Measurements from ENCODE around the gene ATP6V1C2. TPM values are rescaled to one million over a fixed set of nuclear protein-coding genes. Genes with fewer than 3 reads are reported as not detected.
A peak's percentile ranks its signal among the peaks of the same experiment; 100 is the strongest.

ATP6V1C2 gene
- total RNA-seq, 4 donors from 2014 or later, result 130 to 418 (median 211) TPM

DNA sequence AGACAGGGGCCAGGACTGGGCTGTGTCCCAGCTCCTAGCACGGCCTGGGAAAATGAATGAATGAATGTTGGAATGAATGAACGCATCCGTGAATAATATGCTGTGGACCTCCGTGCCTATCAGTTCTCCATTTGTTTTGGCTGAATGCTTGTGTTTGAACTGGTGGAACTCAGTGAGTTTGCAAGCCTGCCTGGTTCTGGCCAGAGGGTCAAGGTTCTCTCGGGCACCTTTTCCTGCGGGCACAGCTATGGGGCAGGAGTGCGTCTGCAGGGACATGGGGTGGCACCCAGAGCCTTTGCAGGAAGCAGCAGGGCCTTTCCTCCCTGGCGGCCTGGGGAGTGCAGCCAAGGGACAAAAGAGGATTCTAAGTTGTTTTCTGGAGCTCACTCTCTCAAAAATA is 108.8 kb downstream of the ATP6V1C2 start:
- intact Hi-C loops (cut with DNase I; ENCODE audit: low total_unique reads), result loop anchor here (5.0 to 10.0 kb wide), 2 partner anchors 292 to 615 kb away; no protein-coding TSS in a partner anchor
- 80 to 81% methylated on average over 8 of the region's 8 CpGs for WGBS, 2 donors
- TF ChIP-seq, protein P1, sequence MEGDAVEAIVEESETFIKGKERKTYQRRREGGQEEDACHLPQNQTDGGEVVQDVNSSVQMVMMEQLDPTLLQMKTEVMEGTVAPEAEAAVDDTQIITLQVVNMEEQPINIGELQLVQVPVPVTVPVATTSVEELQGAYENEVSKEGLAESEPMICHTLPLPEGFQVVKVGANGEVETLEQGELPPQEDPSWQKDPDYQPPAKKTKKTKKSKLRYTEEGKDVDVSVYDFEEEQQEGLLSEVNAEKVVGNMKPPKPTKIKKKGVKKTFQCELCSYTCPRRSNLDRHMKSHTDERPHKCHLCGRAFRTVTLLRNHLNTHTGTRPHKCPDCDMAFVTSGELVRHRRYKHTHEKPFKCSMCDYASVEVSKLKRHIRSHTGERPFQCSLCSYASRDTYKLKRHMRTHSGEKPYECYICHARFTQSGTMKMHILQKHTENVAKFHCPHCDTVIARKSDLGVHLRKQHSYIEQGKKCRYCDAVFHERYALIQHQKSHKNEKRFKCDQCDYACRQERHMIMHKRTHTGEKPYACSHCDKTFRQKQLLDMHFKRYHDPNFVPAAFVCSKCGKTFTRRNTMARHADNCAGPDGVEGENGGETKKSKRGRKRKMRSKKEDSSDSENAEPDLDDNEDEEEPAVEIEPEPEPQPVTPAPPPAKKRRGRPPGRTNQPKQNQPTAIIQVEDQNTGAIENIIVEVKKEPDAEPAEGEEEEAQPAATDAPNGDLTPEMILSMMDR (IDR thresholded peaks at IDR 0.05), result no peak
- no peak for TF ChIP-seq POLR2A (IDR thresholded peaks at IDR 0.05)
- no peak for DNase-seq (ENCODE audit: low spot score in 2 of 2)
- no peak overlapping the region for H3K4me3 ChIP-seq (ENCODE audit: low read depth, poor library complexity, severe bottlenecking)

DNA sequence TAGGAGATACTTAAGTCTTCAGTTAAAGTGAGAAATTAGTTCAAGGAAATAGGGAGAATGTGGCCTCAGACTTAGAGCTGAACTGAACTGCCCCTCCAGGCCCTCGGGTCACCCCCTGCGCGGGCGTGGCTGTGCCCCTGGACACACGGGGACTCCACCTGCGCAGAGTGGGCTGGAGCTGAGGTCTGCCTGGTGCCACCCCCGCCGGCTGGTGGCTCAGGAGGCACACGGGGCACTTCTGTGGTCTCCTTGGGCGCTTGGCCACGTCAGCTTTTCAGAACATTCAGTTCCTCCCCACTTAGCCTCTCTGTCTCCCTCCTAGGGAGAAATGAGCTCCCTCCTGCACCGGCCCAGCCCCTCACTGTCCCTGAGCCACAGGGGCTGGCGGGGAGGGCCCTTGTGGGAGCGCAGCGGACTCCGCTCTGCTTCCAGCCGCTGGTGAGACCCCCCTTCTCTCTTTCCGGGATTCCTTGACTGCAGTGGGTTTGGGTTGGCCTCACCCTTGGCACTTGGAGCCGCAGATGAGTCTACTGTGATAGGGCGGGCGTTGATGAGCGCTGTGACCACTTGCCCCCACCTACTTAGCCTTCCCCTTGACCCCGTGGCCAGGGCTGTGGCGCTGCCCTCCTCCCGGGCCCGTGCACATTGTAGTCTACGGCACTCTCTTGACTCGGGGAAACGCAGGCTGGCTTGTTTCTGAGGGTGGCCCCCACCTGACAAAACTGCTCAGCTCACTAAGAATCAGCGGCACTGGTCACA is 109.4 kb downstream of the ATP6V1C2 start:
- WGBS, 2 donors, result 81 to 87% methylated on average over 27 of the region's 30 CpGs
- TF ChIP-seq, protein P1 (IDR thresholded peaks at IDR 0.05), result no peak
- no peak for TF ChIP-seq POLR2A (IDR thresholded peaks at IDR 0.05)
- no peak for DNase-seq (ENCODE audit: low spot score in 2 of 2)
- no peak overlapping the region for H3K4me3 ChIP-seq (ENCODE audit: low read depth, poor library complexity, severe bottlenecking)
- intact Hi-C loops (cut with DNase I; ENCODE audit: low total_unique reads), result loop anchor here (5.0 to 10.0 kb wide), 2 partner anchors 291 to 614 kb away; no protein-coding TSS in a partner anchor

DNA sequence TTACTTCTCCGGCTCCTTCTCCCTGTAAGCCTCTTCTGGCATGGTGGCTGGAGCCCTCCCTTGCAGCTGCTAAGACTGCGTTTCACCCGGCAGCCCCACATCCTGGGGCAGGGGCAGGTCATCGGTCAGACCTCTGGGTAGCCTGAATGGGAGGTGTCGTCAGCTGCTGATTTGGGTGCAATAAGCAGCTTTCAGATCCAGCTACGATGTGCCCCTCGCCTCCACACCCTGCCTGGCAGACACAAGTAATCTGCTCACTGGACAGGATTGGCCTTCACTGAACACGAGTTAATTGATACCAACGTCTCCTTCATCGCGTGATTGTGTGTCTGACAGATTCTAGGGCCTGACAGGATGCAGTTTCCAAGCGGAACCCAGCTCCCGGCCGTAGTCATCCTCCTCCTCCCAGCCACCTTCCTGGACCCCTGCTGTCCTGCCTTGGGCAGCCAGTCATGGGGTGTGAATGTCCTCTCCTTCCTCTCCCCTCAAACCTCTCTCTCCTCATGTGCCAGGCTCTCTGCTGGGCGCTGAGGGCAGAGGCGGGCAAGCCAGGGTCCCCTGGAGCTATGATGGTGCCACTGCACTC is 110.1 kb downstream of the ATP6V1C2 start:
- no peak for DNase-seq (ENCODE audit: low spot score in 2 of 2)
- no peak overlapping the region for H3K4me3 ChIP-seq (ENCODE audit: low read depth, poor library complexity, severe bottlenecking)
- WGBS, 2 donors, result 66 to 73% methylated on average over 15 to 16 of the region's 16 CpGs
- intact Hi-C loops (cut with DNase I; ENCODE audit: low total_unique reads), result loop anchor here (5.0 to 10.0 kb wide), 2 partner anchors 291 to 613 kb away; no protein-coding TSS in a partner anchor
- TF ChIP-seq, protein P1 (IDR thresholded peaks at IDR 0.05), result no peak
- TF ChIP-seq POLR2A (IDR thresholded peaks at IDR 0.05), result no peak

DNA sequence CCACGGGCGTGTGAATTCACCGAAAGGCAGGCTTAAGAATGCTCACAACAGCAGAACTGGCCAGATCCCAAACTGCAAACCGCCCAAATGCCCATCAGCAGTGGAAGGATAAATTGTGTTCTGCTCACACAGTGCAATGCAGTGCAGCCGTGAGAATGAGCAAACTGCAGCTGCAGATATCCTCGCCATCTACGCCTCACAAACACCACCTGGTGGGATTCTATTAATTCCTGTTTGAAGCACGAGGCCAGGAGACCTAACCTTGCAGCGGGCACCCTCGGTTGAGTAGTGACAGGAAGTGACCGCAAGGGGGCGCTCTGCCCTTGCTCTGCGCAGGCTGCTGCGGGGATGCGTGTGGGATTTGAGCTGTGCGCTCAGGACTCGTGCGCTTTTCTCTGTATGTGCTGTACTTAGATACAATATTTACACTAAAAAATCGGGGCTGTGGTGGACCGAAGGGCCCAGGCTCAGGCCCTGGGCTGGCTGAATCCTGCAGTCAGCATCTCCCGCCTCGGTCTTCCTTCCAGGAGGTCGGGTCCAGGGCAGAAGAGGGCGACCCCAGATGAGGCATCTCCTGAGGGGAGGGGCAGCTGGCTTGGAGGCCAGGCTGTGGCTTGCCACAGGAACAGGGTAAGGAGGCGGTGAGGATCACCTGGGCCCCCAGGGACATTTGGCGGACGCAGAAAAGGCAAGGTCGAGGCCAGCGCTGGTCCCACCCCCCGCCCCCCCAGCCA is 110.9 kb downstream of the ATP6V1C2 start:
- DNase-seq (ENCODE audit: low spot score in 2 of 2), result peak; percentile 54 to 95
- intact Hi-C loops (cut with DNase I; ENCODE audit: low total_unique reads), result loop anchor here (5.0 to 10.0 kb wide), 2 partner anchors 290 to 612 kb away; no protein-coding TSS in a partner anchor

DNA sequence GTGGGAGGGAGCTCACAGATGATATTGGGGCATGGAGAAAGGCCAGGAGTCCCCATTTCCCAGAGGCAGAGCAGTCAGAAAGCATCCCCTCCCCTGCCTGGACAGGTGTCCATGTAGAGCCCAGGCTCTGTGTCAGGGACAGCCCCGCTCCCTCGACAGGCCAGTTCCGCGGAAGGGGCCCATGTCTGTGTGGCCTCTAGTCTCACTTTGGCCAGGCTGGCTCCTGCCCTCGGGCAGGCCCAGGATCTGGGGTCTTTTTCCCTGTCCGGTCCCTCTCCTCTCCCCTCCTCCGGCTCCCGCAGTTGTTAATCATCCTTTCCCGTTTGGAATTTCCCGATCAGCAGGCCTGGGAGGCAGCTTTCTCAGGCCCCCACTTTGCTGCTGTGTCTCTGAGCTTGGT is 111.6 kb downstream of the ATP6V1C2 start:
- no peak overlapping the region for H3K4me3 ChIP-seq (ENCODE audit: low read depth, poor library complexity, severe bottlenecking)
- no peak for DNase-seq (ENCODE audit: low spot score in 2 of 2)
- no peak for TF ChIP-seq POLR2A (IDR thresholded peaks at IDR 0.05)
- TF ChIP-seq, protein P1 (IDR thresholded peaks at IDR 0.05), result no peak
- intact Hi-C loops (cut with DNase I; ENCODE audit: low total_unique reads), result loop anchor here (5.0 to 10.0 kb wide), 2 partner anchors 289 to 612 kb away; no protein-coding TSS in a partner anchor
- 68 to 77% methylated on average over 6 to 10 of the region's 10 CpGs for WGBS, 2 donors

More for the DNA sequence above, 110.9 kb downstream of the ATP6V1C2 start:
- TF ChIP-seq, protein P1 (IDR thresholded peaks at IDR 0.05), result peak in 1 of 3 donors; percentile 94
- TF ChIP-seq POLR2A (IDR thresholded peaks at IDR 0.05), result no peak
- WGBS, 2 donors, result 12 to 15% methylated on average over 29 to 30 of the region's 30 CpGs
- no peak overlapping the region for H3K4me3 ChIP-seq (ENCODE audit: low read depth, poor library complexity, severe bottlenecking)

All from lower leg skin (tissue), 4 donors.